Stimulated activated CD4-positive, alpha-beta T cell treated with anti-CD3 and anti-CD28 coated beads, Interleukin-2, amount 100 ng/mL, for 48 hours (primary cell): ENCODE results near the gene PARP9.

Source experiments
- DNase-seq, 2 donors: peaks; one replicate each; pipeline ENCODE4 v3.0.0-alpha.2; 2020

The PARP9 gene

DNA sequence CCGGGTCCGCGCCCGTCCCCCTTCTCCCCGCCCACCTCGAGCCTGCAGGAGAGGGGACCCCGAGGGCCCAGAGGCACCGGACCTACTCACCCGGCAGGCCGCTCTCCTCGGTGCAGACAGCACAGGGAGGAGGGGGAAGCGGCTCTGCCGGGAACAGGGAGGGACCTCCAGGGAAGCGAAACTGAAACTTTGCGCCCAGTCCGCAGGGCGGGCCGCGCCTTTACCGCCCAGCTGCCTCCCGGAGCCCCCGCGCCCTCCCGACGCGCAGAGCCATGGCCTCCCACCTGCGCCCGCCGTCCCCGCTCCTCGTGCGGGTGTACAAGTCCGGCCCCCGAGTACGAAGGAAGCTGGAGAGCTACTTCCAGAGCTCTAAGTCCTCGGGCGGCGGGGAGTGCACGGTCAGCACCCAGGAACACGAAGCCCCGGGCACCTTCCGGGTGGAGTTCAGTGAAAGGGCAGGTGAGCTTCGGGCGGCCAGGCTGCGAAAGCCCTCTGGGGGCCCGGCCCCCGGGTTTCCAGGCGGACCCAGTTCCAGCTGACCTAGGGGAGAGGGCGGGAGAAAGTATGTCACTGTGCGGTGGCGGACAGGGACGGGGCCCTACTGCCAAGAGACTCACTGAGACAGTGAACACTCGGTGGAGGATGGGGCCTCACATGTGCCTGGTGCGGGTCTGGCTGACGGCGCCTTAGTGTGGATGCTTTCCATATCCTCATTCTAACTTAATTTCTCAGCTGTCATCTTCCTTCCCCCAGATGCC, at the start of gene PARP9, which contains the start of gene DTX3L:
TSS of gene PARP9 (minus strand) at position 146 of the 758 bp plus-strand sequence. CDS start 4,680 bp downstream, outside the sequence.
TSS of gene DTX3L (plus strand) at position 184 of the 758 bp plus-strand sequence. CDS start at position 273, 89 bp downstream.
- peak; percentile 63 to 67 for DNase-seq

DNA sequence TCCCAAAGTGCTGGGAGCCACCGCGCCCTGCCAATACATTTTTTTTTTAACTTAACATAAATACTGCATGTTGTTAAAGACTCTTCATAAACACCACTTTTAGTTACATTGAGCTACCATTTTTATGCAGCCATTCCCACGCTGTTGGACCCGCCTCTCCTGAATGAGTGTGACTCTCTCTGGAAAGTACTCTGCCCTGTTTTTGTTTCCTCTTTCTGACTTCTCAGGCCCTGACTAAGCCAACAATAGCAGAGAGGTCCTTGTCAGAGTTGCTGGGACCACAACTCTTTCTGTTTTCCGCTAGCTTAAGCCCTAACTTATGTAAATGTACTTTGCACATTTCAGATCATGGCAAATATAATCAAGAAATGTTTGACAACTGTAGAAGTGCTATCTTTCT, 48.6 kb upstream of the PARP9 start:
- DNase-seq, result no peak

DNA sequence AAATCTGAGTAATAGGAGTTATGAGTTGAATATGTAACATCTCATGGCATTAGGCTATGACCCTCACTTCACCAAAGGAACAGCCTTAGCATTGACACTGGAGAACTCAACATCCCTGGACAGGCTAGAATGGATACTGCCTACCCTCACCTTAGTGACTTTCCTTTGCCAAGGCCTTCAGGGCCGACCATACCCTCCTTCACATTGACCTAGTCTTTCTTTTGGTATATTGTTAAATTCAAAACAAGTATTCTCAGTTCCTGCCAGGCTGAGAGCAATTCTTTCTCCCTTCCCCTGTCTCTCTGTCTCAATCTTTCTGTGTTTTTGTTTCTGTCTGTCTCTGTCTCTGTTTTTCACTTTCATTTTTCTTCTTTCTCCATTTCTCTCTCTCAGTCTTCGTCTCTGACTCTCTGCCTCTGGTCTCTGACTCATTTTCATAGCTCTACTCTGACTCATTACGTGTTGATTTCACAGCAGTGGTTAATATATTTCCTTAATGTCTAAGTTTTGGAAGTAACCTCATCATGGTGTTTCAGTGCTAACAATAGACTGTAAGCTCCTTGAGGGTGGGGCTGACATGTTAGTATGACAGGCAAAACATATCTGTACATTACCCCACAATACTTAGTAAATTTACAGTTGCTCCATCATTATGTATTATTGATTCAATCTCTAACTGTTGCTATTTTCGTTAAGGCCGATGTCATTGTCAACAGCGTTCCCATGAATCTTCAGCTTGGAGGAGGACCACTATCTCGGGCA, 45.9 kb upstream of the PARP9 start:
- peak; percentile 3 for DNase-seq

DNA sequence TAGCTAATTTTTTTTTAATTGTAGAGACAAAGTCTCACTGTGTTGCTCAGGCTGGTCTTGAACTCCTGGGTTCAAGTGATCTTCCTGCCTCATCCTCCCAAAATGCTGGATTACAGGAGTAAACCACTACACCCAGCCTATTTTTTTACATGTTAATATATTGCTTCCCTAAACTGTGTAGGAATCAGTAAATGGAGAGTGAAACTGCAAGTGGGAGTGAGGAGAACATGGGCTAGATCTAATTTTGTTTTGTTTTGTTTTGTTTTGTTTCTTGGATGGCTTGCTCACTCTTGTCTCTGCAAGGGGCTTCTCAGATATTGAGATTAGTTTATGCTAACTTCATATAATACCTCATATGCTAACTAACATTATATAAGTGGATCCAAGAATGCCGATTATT, 44.8 kb upstream of the PARP9 start:
- DNase-seq, result no peak

DNA sequence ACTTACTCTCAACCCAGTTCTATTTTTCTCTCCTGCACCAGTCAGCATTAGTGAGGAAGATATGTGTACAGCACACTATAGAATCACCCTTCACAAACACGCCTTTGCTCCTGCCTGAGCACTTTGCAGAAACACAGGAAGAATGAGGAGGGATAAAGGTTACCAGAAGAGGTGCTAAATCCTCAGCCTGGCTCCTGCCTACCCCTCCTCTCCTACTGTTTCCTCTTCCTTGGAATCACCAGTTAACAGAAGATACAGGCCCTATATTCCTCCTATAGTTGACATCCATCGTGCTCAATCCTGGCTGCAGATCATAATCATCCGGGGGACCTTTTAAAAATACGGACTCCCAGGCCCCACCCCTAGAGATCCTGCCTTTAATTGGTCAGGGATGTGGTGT, 42.2 kb upstream of the PARP9 start:
- DNase-seq, result no peak

DNA sequence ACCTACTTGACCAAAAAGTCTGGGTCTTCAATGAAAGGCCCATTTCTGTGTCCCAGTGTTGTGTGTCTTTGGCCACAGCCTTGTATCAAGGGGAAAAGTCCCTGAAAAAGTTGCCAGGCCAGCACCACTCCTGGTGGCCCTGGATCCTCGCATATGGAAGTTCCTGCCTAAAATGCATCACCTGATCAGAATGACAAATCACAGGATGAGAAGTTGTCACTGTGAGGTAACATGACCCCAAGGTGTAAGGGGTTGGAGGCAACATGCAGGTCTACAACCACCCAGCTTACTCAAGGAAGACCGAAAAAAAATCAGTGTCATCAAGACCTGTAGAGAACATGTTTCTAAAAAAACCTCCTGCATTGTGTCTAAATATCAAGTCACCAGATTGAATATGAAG, 39.0 kb upstream of the PARP9 start:
- no peak for DNase-seq

DNA sequence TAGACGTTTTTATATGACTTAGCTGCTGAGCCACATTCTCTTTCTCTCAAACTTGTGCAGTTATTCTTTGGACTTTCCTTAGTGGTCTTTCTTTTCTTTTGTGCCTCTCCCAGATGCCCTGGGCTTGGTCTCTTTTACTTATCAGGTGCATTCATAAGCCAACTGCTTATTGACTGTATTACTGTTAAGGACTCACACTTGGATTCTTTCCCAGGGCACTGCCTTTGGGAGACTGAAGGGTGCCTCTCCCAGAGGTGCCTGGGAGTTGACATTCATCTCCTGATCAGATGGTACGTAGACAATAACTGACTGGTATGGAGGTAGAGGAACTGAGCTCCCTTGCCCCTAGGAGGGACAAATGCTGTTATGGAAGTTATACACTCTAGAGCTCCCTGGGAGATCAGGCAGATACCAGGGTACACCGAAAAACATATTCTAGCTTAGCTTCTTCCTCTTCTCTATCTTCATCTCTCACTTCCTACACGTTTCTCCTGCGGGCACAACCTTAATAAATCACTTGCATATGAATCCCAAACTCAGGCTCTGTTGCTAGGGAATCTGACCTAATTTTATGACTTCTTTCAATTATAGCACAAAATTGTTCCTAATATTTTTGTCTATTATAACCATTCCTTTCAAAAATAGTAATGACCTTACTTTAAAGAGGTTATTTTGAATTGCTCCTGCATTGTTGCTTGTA, 38.1 kb upstream of the PARP9 start:
- DNase-seq, result no peak

DNA sequence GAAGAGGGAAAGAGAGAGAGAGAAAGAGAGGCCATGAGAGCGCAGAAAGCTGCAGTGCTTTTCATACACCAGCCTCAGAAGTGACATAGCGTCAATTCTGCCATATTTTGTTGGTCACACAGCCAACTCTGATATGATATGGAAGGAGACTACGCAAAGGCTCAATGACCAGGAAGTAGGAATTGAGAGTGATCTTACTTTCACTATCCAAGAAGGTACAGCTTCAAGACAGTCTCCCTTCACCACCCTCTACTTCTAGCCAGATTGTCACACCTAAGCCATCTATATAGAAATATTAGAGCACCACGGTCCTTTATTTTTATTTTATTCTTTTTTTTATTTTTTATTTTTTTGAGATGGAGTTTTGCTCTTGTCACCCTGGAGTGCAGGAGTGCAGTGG, 34.5 kb upstream of the PARP9 start:
- no peak for DNase-seq

DNA sequence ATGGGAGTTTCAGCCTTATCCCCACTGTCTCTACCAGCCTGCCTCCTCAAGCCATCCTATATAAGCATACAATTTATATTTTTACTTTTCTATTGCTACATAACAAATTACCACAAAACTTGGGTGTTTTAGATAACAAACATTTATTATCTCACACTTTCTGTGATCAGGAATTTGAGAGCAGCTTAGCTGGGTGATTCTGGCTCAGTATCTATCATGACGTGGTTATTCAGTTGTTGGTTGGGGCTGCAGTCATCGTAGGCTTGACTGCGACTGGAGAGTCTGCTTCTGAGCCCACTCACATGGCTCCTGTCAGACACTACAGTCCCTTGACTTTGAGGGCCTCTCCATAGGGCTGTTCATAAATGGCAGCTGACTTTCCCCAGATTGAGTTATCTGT, 34.1 kb upstream of the PARP9 start:
- no peak for DNase-seq

DNA sequence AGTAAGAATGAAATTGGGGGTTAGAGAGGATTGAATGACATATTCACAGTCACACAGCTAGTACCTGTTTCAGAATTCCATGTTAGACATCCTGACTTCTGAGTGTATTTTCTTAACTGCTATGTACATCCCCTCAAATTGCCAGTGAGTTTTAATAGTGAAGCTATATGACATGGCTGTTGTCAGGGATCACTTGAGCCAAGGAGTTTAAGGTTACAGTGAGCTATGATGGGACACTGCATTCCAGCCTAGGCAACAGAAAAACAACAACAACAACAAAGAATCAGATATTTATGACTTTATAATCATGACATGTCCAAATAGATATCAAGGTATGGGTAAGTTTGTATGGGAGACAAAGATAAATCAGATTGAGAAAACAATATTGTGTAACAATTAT, 29.9 kb upstream of the PARP9 start:
- no peak for DNase-seq

DNA sequence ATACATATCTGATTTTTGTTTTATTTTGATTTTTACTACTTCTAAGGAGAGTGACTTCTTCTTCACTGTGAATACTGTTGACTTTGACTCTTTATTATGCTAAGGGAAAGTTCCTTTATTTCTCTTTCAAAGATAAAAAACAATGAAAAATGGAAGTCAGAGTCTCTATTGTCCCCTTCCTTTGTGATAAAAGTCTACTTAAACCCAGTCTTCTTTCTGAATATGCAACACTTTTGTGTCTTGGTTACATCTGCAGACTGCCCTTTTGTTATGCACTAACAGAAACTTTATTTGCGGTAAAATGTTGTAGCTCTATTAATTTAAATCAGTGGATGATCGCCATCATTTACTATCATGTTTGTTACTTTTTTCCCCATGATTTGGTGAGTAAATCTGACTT, 26.5 kb upstream of the PARP9 start:
- no peak for DNase-seq

DNA sequence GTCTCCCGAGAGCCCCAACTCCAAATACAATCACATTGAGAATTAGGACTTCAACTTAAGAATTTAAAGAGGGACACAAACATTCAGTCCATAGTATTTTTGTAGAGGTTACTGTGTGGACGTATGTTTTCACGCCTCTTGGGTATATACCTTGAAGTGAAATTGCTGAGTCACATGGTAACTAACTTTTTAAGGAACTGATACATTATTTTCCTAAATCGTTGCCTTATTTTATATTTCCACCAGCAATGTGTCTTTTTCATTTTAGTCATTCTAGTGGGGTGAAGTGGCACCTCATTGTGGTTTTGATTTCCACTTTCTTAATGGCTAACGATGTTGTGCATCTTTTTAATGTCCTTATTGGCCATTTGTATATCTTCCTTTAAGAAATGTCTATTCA, 25.2 kb upstream of the PARP9 start:
- no peak for DNase-seq

DNA sequence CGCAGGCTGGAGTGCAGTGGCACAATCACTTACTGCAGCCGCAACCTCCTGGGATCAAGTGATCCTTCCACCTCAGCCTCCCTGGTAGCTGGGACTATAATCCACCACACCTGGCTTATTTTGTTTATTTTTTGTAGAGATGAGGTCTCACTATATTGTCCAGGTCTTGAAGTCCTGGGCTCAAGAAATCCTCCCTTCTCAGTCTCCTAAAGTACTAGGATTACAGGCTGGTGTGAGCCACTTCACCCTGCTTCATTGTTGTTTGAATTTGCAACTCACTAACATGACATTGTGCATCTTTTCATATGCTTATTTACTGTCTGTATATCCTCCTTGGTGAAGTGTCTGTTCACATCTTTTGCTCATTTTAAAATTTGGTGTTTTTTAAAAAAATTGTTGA, 23.5 kb upstream of the PARP9 start:
- no peak for DNase-seq

DNA sequence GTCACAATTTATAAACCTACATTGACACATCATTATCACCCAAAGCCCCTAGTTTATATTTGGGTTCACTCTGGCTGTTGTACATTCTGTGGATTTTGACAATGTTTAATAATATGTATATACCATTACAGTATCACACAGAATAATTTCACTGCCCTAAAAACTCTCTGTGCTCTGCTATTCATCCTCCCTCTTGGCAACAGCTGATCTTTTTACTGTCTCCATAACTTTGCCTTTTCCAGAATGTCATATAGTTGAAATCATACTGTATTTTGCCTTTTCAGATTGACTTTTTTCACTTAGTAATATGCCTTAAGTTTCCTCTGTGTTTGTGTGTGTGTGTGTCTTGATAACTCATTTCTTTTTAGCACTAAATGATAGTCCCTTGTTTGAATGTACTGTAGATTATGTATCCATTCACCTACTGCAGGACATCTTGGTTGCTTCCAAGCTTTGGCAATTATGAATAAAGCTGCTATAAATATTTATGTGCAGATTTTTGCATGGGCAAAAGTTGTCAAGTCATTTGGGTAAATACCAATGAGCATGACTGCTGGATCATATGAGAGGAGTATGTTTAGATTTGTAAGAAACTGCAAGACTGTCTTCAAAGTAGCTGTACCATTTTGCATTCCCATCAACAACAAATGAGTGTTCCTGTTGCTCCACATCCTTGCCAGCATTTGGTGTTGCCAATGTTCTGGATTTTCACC, 22.8 kb upstream of the PARP9 start:
- DNase-seq, result no peak

DNA sequence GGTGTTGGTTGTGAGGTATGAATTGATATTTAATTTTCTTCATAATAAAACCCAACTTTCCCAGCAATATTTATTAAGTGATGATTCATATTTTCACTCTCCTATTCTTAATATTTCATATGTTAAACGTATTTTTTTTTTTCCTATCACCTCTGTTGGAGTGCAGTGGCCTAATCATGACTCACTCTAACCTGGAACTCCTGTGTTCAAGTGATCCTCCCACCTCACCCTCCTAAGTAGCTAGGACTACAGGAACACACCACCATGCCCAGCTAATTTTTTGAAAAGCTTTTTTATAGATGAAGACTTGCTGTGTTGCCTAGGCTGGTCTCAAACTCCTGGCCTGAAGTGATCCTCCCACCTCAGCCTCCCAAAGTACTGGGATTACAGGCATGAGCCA, 22.0 kb upstream of the PARP9 start:
- no peak for DNase-seq

DNA sequence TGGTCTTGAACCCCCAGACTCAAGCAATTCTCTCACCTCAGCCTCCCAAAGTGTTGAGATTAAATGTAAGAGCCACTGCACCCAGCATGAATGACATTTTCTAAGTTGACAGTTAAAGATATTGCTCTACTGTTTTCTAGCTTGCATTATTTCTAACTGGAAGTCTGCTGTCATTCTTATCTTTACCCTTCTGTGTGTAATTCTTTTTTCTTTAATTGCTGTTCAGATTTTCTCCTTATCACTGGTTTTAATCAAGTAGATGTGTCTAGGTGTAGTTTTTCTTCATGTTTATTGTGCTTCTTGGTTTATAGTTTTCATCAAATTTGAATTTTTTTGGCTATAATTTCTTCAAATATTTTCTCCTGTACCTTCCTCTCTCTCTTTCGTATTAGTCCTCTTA, 18.3 kb upstream of the PARP9 start:
- no peak for DNase-seq

DNA sequence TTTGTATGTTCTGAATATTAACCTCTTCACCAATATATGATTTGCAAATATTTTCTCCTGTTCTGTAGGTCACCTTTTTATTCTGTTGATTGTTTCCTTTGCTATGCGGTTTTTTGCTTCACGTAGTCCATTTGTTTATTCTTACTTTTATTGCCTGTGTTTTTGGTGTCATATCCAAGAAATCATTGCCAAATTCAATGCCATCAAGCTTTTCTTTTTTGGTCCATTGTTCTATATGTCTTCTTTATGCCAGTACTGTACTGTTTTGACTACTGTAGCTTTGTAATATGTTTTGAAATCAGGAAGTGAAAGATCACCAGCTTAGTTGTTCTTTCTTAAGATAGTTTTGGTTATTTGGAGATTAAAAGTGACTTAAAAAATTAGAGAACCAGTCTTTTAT, 17.5 kb upstream of the PARP9 start:
- DNase-seq, result no peak

DNA sequence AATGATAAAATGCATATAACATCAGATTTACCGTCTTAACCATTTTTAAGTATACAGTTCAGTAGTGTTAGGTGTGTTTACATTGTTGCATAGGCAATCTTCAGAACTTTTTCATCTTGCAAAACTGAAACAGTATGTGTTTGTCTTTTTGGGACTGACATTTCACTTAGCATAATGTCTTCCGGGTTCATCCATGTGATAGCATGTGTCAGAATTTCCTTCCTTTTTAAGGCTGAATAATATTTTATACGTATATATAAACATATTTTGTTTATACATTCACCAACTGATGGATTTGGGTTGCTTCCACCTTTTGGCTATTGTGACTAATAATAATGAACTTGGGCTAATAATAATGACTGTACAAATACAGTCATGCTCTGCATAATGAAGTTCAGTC, 16.4 kb upstream of the PARP9 start:
- no peak for DNase-seq

DNA sequence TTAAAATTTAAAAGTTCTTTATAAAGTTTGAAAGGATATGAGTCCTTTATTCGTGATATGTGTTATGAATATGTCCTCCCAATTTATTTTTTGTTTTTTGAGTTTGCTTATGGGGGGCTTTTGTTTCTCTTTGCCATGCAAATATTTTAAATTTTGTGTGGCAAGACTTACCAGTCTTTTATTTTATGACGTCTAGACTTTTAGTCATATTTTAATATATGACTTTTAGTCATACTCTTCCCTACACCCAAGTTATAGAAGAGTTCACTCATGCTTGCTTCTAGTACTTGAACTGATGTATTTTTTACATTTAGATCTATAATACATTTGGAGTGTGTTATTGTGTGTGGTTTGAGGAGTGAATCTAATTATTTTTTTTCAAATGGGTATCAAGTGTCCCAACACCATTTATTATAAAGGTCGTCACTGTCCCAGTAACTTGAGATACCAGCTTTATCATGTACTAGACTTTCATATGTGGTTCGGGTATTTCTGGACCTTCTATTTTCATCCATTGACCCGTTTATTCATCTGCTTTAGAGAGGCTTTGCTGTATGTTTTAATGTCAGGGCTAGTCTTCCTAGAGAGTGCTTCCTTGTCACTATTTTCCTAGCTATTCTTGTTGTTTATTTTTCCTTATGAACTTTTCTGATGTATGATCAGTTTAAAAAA, 14.1 kb upstream of the PARP9 start:
- no peak for DNase-seq

DNA sequence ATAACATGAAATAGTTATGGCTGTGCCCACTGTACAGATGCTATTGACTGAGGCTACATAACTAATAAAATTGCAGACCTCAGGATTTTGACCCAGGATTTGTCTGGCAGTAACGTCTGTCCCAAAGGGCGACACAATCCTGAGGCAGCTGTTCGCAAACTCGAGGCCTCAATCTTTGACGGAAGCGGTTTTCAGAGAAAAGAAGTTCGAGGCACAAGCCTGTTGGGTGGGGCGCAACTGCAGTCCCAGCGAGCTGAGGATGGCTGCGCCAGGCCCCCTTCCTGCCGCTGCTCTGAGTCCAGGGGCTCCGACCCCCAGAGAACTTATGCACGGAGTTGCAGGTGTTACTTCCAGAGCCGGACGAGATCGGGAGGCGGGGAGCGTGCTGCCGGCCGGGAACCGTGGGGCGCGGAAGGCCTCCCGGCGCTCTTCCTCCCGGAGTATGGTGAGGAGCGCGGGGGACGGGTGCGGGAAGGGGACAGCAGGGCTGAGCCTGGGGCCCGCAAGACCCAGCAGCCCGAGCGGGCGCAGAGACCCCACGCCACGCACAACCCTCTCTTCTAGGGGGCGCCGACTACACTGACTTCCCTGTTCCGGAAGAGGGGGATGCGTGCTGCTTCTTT, 13.4 kb upstream of the PARP9 start, which contains the start of gene PARP15:
TSS of gene PARP15 (plus strand) at position 242 of the 623 bp plus-strand sequence. CDS start at position 260, 18 bp downstream.
- peak; percentile 30 for DNase-seq

DNA sequence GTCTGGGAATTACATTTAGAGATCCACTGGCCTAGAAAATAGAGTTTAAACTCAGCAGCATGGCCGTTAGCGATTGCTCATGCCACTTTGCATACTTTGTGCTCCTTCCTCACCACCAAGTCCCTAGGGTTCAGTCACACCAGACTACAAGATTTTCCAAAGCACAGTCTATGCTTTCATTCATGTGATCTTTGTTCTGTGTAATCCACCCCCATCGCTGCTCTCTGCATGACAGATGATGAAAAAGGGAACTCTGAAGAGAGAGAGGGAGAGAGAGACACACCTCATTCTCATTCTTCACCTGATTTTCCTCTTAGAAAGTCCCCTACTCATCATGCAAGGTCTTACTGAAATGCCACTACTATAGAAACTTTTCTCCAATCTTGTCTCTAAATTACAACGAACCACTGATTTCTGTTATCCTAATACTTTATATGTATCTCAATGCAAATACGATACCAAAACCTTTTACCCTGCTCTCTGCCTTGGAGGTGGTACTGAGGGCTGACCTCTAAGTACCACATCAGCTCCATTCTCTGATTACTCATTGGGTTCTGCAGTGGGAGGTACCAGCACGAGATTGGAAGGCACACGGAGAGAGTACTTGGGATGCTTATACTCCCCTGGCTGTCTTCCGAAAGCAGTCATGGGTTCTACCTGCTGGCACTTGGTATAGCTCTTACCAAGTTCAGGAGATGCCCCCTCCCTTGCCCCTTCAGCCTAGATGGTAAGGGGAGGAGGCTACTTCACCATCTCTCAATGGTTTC, 12.3 kb upstream of the PARP9 start:
- peak; percentile 21 to 48 for DNase-seq
